D341Med (cell line): ENCODE data around the gene GALNT2.

Source experiments
- DNase-seq: peaks from one replicate; pipeline ENCODE4 v3.0.0; 2012; ENCODE audit warnings: low spot score

Gene GALNT2

DNA sequence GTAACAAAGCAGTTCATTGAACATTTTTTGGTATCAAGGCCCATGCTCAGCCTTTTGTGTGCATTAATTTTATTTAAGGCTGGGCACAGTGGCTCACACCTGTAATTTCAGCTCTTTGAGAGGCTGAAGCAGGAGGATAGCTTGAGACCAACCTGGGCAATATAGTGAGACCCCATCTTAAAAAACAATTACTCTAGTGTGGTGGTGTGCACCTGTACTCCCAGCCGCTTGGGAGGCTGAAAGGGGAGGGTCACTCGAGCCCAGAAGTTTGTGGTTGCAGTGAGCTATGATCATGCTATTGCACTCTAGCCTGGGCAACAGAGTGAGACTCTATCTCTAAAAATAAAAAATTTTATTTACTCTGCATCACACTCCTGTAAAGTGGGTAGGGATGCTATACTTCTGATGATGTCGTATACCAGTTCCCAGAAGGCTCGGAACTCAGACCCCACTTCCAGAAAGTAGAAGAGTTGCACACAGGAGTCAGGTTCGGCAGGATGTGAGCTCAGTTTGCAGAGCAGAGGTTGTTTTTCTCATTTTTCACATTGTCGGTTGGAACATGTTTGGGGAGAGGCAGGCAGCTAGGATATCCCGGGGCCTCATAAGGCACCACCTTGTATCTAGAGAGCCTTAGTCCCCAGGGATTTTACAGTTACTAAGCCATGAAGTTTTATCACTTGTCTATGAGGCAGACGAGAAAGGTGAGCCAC lies 144.6 kb downstream of the GALNT2 start:
- no peak for DNase-seq

DNA sequence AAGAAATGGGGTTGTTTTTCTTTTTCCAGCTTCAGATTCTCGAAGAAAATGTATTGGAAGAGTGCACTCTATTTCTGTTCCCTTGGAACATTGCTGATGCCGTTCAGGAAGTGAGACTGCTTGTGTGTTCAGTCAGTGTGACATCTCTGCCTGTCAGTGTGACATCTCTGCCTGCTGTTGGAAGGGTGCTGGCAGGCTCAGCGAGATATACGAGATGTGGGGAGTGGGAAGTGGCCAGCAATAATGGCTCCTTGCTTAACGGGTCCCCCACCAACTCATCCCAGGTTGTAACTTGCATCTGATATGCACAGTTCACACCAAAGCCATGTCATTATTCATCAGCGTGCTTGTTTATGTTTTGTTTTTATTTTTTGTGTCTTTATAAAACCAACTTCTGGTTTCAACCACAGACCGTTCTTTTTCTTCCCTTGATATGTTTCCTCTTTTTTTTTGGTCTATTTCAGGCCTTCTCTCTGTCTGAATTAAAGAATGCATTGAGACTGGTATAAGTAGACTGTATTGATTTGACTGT lies 145.4 kb downstream of the GALNT2 start:
- no peak for DNase-seq

DNA sequence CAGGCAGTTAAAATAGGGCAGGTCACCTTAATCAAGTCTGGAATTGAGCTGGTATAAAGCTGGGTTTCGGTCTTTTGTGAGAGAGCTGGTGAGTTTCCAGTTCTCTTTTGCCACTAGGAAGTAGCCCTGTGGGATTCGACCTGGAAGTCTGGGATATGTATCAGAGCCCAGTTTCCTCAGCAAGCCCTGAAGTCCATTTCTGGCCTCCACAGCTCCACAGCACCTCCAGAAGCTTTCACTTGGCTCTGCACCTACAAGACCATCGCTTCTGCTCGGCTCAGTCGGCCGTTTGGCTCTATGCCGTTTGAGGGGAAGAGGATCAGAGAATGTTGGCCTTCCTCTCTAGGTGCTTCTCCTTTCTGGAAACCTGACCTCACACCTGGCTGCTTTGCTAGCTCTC lies 148.0 kb downstream of the GALNT2 start:
- DNase-seq: no peak

DNA sequence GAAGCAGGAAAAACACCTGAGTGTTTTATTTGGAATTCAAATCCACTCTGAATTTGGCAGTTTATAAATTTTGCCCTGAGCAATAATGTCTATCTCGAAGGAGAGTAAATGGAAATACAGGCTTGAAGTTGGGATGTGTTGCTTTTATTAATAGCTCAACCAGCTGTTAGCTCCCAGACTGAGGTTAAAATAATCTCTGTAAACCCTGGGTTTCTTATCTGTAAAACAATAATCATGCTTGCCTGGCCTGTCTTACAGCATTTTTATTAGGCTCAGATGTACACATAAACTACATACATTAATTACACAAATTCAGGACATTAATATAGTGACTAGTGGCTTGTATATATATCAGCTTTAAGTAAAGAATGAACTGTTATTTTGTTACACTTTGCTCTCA lies 148.5 kb downstream of the GALNT2 start:
- DNase-seq: no peak

DNA sequence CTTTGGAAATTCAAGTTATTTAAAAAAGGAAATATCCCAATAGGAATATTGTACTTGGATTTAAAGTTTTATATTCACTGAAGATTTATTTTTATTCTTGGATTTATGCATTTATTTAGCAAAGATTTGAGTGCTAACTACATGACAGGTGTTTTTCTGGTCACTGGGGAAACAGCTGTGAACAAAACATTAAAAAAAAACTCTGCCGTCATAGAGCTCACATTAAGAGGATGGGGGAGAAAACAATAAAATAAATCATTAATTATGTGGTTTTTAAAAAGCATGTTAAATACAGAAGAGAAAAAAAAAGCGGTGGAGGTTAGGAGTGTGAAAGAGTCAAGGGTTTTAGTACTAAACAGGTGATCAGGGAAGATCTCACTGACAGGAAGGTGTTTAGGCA lies 149.9 kb downstream of the GALNT2 start:
- DNase-seq: no peak

DNA sequence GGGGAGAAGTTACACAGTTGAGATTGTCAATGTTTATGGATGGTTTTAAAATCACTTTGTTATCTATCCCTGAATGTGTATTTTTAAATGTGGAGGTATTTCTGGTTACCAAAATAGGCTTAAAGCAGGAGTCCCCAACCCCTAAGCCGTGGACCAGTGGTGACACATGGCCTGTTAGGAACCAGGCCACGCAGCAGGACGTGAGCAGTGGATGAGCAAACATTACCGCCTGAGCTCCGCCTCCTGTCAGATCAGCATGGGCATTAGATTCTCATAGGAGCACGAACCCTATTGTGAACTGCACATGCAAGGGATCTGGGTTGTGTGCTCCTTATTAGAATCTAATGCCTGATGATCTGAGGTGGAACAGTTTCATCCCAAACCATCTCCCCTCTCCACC lies 151.6 kb downstream of the GALNT2 start:
- DNase-seq: no peak

DNA sequence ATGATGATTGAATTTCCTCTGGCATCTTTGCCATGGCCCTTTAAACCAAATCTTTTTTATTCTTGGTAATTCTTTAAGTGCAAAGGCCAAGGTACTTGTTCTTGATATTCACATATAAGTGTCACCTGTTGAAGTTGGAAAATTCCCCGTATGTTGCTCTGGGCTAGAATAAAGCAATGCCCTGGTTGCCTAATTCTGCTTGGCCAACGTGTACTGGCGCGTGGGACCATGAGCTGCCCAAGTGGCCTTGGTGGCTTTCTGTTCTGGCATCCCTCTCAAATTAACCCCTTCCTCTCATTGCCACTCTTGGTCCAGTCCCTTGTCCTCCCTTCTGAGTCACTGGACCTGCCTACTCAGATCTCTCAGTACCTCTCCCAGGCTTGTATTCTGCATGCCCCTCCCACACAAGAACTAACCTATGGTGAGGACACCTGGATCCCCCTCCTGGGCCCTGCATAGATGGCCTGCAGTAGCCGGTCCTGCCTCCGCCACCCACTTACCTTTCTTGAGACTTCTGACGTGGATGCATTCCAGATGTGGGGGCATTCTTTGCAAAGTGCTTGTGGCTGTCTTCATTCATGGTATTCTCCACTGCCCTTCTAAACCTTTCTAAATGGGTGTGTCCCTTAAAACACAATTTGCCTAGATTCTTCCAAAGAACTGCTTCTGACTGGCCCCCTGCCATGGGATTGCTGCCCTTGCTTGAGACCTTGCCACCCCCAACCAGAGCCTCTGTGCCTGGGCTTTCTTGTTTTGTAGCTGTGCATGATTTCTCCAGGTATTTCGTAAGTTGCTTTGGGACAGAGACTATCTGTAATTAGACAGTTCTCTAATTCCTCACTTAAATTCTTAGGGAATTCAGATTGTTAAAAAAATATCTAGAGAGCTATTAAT lies 152.4 kb downstream of the GALNT2 start:
- no peak for DNase-seq

DNA sequence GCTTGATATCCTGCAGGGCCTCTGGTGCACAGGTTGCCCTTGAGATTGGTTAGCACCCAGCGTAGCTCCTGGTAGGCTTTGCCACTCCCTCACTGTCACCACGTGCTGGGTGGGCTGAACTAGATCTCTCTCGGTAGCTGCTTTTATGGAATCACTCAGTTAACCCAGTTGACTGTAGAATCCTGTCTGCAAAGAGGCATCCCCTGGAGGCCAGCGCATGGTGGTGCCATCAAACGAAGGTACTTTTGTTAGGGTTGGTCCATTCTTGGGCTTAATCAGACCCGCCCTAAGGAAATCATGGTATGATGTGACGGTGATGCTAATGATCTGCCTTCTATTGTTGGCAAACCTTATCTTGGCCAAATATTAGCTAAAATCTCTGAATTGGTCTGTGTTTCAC lies 153.4 kb downstream of the GALNT2 start:
- DNase-seq: no peak

DNA sequence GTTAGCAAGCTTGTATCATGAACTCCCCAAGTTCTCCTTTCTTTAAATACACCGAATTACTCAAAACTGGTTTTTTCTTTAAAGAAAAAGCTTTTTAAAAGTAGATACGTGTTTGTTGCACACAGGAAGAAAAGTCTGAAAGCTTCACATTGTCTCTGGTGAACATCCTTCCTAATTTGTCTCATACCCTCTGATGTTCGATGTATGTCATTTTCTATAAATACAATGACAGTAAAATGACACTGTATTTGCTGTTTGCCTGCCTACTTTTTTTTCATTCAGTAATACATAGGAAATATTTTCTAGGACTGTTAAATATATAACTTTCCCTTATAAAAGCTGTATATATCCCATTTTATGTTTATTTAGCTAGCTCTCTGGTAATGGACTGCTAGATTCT lies 153.9 kb downstream of the GALNT2 start:
- no peak for DNase-seq

DNA sequence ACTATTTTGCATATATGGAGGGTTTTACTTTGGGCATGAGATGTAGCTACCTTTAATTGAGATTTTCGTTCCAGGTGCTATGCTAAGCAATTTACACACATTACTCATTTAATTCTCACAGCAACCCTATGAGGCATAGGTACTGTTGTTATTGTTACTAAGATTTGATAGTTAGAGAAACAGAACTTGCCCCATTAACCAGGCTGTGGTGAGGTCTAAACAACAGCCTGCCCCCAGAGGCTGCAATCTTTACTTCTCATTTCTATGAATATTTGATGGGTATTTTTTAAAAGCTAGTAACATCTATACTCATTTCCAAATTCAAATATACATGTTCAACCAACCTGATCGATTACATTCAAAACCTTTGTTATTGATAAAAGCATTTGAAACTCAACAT lies 155.6 kb downstream of the GALNT2 start:
- no peak for DNase-seq

DNA sequence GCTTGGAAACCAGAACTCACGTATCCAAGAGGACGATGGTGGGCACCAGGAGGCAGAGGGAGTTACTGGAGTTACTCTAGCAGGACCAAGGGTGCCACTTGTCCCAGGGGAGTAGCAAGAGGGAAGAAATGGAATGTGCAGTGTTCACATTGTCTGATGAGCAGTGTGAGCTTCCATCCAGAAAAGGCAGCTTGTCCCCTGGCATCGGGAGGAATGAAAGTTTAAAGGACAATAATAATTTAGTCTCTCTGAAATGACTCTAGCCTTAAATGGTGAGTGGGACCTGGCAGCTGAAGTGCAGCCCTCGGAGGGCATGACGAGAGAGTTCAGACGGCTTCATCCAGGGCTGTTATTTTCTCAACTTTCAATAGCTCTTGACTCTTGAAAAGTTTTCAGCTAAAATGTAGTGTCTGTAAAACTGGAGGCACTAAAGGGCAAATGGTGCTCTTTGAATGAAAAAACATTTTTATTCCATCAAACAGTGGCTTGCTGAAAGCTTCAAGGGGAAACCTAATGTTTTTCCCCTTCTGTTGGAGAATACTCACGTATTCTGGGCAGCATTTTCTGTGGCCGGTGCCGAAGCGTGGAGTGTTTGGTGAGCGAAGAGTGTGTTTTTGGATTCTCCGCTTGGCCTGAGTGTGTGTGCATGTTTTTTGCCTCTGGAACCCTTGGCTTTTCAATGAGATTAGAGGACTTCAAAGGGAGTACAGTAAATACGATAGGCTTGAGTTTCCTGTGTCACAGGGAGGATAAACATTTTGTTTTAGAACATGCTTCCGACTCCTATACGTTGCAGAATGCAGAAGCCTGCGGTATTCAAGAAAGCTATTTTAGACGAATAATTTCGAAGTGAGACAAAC lies 157.3 kb downstream of the GALNT2 start:
- no peak for DNase-seq

DNA sequence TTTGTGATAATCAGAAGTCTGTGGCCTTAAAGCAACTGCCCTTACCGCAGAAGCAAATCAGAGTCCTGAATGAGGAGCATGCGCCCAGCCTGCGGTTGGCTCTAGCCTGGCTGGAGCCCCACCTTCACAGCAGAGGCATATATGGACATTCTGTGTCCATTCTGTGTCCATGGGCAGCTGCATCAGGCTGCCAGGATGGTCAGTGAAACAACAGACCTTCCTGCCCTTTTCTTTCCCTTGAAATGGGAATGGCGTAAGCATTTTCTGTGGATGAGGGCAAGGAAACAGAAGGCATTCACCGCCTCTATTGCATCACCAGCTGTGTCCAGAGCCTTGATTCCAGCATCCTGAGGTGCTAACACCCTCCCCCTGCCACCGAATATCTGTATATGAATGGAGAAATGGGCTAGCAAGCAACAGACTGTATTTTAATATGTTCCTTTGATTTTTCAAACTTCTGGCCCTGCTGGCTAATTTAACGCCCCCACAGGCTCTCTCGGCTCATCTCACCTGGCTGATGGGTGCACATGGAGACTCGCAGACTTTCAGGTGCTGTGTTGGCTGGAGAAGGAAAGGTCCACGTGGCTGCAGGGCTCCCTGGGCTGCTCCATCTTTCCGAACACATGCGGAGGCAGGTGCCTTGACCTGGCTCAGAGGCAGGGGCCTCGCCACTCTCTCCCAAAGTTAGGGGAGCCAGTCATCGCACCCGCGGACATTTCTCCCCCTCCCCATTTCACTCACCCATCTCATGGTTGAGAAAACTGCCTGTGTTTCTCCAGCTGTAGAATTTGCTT lies 159.2 kb downstream of the GALNT2 start:
- DNase-seq: no peak

DNA sequence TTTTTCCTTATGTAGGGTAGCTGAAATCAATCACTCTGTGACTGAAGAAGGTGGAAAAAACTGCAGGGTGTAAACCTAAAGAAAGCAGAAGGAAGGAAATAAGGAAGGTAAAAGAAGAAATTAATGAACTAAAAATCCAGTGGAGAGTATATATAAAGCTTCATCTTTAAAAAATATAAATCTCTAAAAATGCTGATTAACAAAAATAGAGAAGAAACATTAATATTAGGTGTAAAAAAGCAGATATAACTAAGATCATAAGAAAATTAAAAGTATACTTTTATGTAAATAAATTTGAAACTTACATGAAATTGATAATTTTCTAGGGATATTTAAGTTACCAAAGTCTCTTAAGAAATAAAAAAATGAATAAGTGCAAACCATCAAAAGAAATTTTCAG lies 159.8 kb downstream of the GALNT2 start:
- no peak for DNase-seq

DNA sequence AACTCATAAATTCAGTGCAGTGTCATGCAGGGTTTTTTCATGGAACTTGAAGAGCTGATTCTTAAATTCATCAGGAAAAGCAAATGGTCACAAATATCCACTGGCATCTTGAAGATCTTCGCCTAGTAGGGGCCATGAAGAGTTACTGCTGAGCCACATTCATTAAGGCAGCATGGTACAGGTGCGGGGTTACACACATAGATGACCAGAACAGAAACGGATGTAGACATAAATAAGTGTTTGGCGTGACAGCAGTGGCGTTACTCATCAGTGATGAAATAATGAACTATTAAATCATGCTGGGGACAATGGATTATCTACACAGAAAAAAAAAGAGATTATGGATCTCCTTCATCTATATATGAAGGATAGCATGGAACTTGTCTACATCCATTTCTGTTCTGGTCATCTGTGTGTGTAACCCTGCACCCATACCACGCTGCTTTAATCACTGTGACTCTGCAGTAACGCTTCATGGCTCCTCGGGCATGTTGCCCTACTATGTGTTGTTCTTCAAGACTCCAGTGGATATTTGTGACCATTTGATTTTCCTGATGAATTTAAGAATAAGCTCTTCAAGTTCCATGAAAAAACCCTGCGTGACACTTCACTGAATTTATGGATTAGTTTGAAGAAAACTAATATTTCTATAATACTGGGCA lies 161.3 kb downstream of the GALNT2 start:
- DNase-seq: no peak

DNA sequence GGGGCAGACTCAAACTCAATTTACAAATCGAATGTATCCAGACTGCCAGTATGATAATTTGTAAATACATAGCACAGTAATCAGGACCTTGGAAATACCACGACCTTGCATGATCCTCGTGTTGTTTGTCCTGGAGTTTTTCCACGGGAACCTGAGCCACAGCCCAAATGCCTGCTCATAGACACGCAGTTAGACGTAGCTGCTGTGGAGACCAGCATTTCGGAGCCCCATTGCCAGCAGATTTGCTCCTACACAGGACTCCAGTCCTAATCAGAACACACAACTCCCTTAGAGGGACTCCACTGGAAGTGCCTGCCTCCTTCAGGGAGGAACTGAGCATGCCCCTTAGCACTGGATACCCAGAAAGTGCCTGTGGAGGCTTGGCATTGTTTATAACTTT lies 163.2 kb downstream of the GALNT2 start:
- DNase-seq: no peak

DNA sequence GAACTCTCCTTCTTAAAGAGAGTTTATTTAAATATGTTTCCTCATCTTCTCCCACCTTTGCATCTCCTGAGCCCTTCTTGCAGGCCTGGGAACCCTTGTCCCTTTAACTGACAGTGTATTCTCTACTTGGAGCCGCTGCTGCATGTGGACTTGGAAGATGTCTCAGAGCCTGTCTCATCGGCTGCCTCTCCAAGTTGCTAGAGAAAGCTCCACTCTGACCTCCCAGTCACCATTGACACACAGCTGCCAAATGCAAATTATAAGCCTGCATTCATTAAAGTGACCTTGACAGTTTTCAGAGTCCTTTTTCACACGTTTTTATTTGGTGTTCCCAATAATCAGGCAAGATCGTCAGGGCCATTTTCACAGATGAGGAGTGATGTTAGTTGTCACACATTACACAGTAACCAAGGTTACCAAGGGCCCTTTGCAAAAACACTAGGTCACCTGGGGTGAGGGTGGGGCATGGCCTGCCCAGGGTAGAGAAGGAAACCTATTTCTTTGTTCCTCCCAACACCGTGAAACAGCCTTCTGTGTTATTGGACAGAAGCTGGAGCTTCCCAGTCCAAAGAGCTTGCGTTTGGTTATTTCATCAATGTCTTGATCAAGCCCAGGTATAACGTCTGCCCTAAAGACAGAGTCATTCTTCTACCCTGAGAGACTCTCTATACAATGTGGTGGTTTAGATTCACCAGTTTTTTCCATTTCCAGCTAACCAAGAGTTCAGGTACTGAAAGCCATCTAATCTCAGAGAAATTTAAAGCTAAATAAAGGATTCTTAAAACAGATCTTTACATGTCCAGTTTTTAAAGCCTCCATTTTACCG lies 164.1 kb downstream of the GALNT2 start:
- DNase-seq: no peak

DNA sequence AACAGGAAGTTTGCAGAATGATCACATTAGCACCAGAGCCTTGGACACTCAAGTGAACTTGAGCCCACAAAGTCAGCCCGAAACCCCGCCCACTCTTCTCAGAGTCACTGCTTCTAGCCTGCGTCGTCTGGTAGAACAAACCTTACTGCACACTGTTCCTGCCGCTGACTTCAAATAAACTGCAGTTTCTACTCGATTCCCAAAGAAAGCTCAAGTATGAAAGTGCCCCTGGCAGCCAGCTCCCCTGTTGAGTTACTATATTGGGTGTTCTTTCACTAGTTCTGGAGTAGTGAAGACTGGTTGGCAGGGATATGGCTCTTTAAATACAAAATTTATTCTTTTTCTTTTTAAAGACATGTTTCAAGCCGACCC lies 164.7 kb downstream of the GALNT2 start:
- no peak for DNase-seq

DNA sequence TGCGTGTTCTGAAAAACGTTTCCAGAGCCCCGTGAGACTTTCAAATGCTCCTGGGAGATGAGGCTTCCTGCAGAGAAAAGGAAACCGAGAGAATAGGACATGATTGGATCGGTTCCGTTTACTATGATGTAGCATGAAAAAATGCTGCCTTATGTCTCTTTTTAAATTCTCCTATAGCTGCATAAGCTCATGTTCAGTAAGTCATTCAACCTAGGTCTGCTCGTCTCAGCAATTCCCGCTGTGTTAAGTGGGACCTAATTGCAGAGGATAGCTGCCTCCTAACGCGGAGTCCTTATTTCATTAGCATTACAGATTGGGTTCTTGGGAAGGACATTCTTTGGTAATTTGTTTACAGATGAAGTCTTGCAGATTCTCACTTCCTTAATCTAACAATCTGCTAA lies 165.3 kb downstream of the GALNT2 start:
- no peak for DNase-seq

DNA sequence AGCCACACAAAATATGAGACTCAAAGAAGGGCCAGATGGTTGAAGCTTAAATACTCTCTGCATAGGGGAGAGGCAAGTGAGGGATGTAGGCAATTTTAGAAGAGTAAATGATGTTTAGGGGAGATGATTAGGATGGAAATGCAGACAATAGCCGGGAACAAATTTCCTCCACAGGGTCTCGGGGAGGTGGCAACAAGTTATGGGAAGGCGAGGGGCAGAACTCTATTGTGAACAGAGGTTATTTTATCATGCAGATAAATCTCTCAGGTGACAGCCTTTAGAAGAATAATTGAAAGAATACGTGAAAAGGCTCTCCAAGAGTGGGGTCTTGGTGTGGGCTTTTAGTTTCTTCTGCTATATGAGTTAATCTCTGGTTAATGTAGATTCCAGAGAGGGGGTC lies 166.7 kb downstream of the GALNT2 start:
- no peak for DNase-seq

DNA sequence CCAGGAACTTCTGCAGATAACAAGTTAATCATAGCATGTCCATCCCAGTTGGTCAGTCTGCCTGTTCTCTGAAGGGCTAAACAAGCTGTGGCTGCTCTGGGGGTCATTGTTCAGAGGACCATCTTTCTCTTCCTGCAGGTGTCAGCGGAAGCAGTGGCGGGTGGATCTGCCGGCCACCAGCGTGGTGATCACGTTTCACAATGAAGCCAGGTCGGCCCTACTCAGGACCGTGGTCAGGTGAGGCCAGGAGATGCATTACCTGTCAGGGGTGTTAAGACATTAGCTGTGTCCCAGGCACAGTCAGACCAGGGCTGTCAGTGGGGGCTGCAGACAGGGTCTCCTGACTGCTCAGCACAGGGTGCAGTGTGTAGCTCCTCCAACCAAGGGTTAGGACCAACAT lies 168.8 kb downstream of the GALNT2 start:
- DNase-seq: no peak
